Testis (tissue), 3 donors: ENCODE measurements around the gene DBN1. TPM values are rescaled to one million over a fixed set of nuclear protein-coding genes. Genes with fewer than 3 reads are reported as not detected.

ENCODE experiments used
- DNase-seq: peaks from one replicate; pipeline ENCODE4 v3.0.0-alpha.2; 2019
- H3K27ac ChIP-seq, 2 donors: fragments of 200-600 bp; sonication (generic); one replicate each; pipeline ENCODE4 v1.5.1; 2019
- H3K27me3 ChIP-seq: fragments of 200-600 bp; sonication (generic); one replicate; pipeline ENCODE4 v1.5.1; 2019
- H3K36me3 ChIP-seq: fragments of 200-600 bp; sonication (generic); one replicate; pipeline ENCODE4 v1.5.1; 2017; ENCODE audit warnings: low read depth; ENCODE audit errors: missing control alignments
- H3K4me1 ChIP-seq: fragments of 200-600 bp; sonication (generic); one replicate; pipeline ENCODE4 v1.5.1; 2019
- H3K4me3 ChIP-seq, 2 donors: fragments of 200-600 bp; sonication (generic); one replicate each; pipeline ENCODE4 v1.5.1; 2017 to 2019
- H3K9me3 ChIP-seq: fragments of 200-600 bp; sonication (generic); one replicate; pipeline ENCODE4 v1.5.1; 2017
- CTCF ChIP-seq, 3 experiments: fragments of 450-650 bp in 2 of 3; fragments of 200-600 bp in 1 of 3; sonication (generic) in 1 of 3; IDR thresholded peaks; one replicate each; pipeline ENCODE4 v1.5.1; 2016 to 2019; ENCODE audit warnings: antibody characterized with exemption in 3 of 3, mild to moderate bottlenecking in 2 of 3, moderate library complexity in 1 of 3
- POLR2A ChIP-seq: fragments of 450-650 bp; IDR thresholded peaks from one replicate; pipeline ENCODE4 v1.6.1; 2017; ENCODE audit warnings: antibody characterized with exemption, mild to moderate bottlenecking, moderate library complexity
- WGBS, 2 donors: methylation state at CpG; one replicate each; pipeline ENCODE4 v1.1.5; 2018; 5-methylcytosine and 5-hydroxymethylcytosine counted together
- intact Hi-C: fragments of 100-400 bp; cut with DNase I; formaldehyde crosslinking; loops from one replicate; pipeline ENCODE4 v1.15.1; 2023; ENCODE audit warnings: low total_unique reads
- polyA plus RNA-seq: library from polyadenylated mRNA; stranded (reverse); fragments of 350-450 nt; fragmentation: Illumina TruSeq; extraction: RNeasy Lipid Tissue Mini Kit (QIAGEN cat#74804); gene quantifications from one replicate; pipeline ENCODE4 v1.2.3, GENCODE V29; 2014; ENCODE audit warnings: low read depth, low replicate concordance; ENCODE audit not compliant: insufficient read depth
- total RNA-seq, 2 donors: library from RNA; depleted of rRNA; stranded (reverse); fragments of >200 nt; gene quantifications; one replicate each; pipeline ENCODE4 v1.2.3, GENCODE V29; 2016

The DBN1 gene
- total and polyA plus RNA-seq, 3 donors from 2014 or later, result 50.5 to 83.1 (median 69.6) TPM

- intact Hi-C loops, result no loop called here
Measured at GRCh38 chr5:177512736-177513380, 39.4 kb upstream of the DBN1 start.

GRCh38 chr5:177511796-177512675, 38.6 kb upstream of the DBN1 start:
- H3K4me1 ChIP-seq, result peaks cover 8% of the 10 kb centered on the region
- DNase-seq, result no peak
- TF ChIP-seq POLR2A, result no peak
- no peak for TF ChIP-seq CTCF (IDR thresholded peaks at IDR 0.05)
- no peak overlapping the region for H3K27ac ChIP-seq
- no peak overlapping the region for H3K4me3 ChIP-seq
- intact Hi-C loops, result no loop called here
- no peaks in the 10 kb centered on the region for H3K36me3 ChIP-seq
- no peaks in the 10 kb centered on the region for H3K9me3 ChIP-seq
- no peaks in the 10 kb centered on the region for H3K27me3 ChIP-seq
- WGBS, 2 donors, result 92 to 94% methylated on average over 21 to 34 of the region's 34 CpGs

More at GRCh38 chr5:177512736-177513380, 39.4 kb upstream of the DBN1 start:
- Histone ChIP-seq H3K4me3 (no peak overlapping the region), H3K27me3 (no peaks in the 10 kb centered on the region), H3K36me3 (no peaks in the 10 kb centered on the region), H3K4me1 (peaks cover 11% of the 10 kb centered on the region), H3K9me3 (no peaks in the 10 kb centered on the region), H3K27ac (no peak overlapping the region)
- WGBS, 2 donors, result 91 to 93% methylated on average over 5 to 16 of the region's 16 CpGs
- no peak for DNase-seq
- no peak for TF ChIP-seq POLR2A
- no peak for TF ChIP-seq CTCF (IDR thresholded peaks at IDR 0.05)

GRCh38 chr5:177511181-177511580, 37.7 kb upstream of the DBN1 start:
- intact Hi-C loops, result no loop called here
- TF ChIP-seq POLR2A, result no peak
- no peak for TF ChIP-seq CTCF (IDR thresholded peaks at IDR 0.05)
- Histone ChIP-seq H3K27ac (no peak overlapping the region), H3K27me3 (no peaks in the 10 kb centered on the region), H3K36me3 (no peaks in the 10 kb centered on the region), H3K9me3 (no peaks in the 10 kb centered on the region), H3K4me3 (no peak overlapping the region), H3K4me1 (peaks cover 8% of the 10 kb centered on the region)
- WGBS, 2 donors, result 92 to 97% methylated on average over 4 to 5 of the region's 5 CpGs
- DNase-seq, result no peak

GRCh38 chr5:177510567-177511053, 37.2 kb upstream of the DBN1 start:
- 84 to 91% methylated on average over 15 of the region's 15 CpGs for WGBS, 2 donors
- Histone ChIP-seq H3K4me1 (peaks cover 2% of the 10 kb centered on the region), H3K27ac (no peak overlapping the region), H3K9me3 (no peaks in the 10 kb centered on the region), H3K36me3 (no peaks in the 10 kb centered on the region), H3K27me3 (no peaks in the 10 kb centered on the region), H3K4me3 (no peak overlapping the region)
- TF ChIP-seq CTCF (IDR thresholded peaks at IDR 0.05) (no peak), POLR2A (no peak)
- intact Hi-C loops, result no loop called here
- DNase-seq, result no peak
